Measurements from ENCODE around the gene CSNK2B. TPM values are rescaled to one million over a fixed set of nuclear protein-coding genes. Genes with fewer than 3 reads are reported as not detected.

The CSNK2B gene
- total RNA-seq, 1 experiment from 2014 or later, result 219 TPM

- H3K4me1 ChIP-seq (ENCODE audit: control insufficient read depth, insufficient read depth, low read length), result peaks cover 7% of the 10 kb centered on the region; the same call in 1 of the 2 replicates
- POLR2A ChIA-PET, result interaction anchor here (0.6 to 3.0 kb wide), 2 partner anchors 12 to 145 kb away, joined by 5 to 9 read pairs; partner anchors contain the start of gene BAG6
- CTCF ChIA-PET, result no interaction called here
- H3K36me3 ChIP-seq (ENCODE audit: control insufficient read depth, insufficient read depth, low read length), result peaks cover 20% of the 10 kb centered on the region; the same call in 1 of the 2 replicates
- intact Hi-C loops (cut with micrococcal nuclease; ENCODE audit: unreplicated experiment), result no loop called here
- TF ChIP-seq POLR2AphosphoS5 (IDR thresholded peaks at IDR 0.05; ENCODE audit: low read depth, low read length) (no peak), SIN3A (IDR thresholded peaks at IDR 0.05; ENCODE audit: borderline replicate concordance, insufficient read depth, low read depth, low read length) (no peak), TCF7L2 (IDR thresholded peaks at IDR 0.05; ENCODE audit: low read depth, low read length) (no peak), REST (IDR thresholded peaks at IDR 0.05; ENCODE audit: insufficient read depth in 1 of 2, low read depth in 2 of 2, low read length in 1 of 2) (no peak), CTCF (IDR thresholded peaks at IDR 0.05) (no peak)
- H3K27me3 ChIP-seq (ENCODE audit: control insufficient read depth, insufficient read depth, low read length), result no peaks in the 10 kb centered on the region
- peak; percentile 22 for ATAC-seq
- in situ Hi-C loops (cut with HindIII; ENCODE audit: low pct_unique_long_range_greater_than_20kb, low sequenced_read_pairs), result no loop called here
- H3K4me3 ChIP-seq (ENCODE audit: low read depth in 2 of 2, low read length in 2 of 2), result no peak overlapping the region
- H3K9me3 ChIP-seq (ENCODE audit: control insufficient read depth, insufficient read depth, low read depth, low read length), result no peaks in the 10 kb centered on the region
- BruUV-seq (replicated peaks), result no TSS peak
- H3K27ac ChIP-seq (ENCODE audit: low read length), result no peak overlapping the region
- DNase-seq (ENCODE audit: low read depth, low spot score), result no peak
Measured at GRCh38 chr6:31639449-31639861, 26.4 kb upstream of the CSNK2B start.

- TF ChIP-seq SIN3A (IDR thresholded peaks at IDR 0.05; ENCODE audit: borderline replicate concordance, insufficient read depth, low read depth, low read length), result no peak
- no peak for TF ChIP-seq TCF7L2 (IDR thresholded peaks at IDR 0.05; ENCODE audit: low read depth, low read length)
- TF ChIP-seq POLR2AphosphoS5 (IDR thresholded peaks at IDR 0.05; ENCODE audit: low read depth, low read length), result no peak
- no peak for TF ChIP-seq CTCF (IDR thresholded peaks at IDR 0.05)
- no peak for TF ChIP-seq REST (IDR thresholded peaks at IDR 0.05; ENCODE audit: insufficient read depth in 1 of 2, low read depth in 2 of 2, low read length in 1 of 2)
- intact Hi-C loops (cut with micrococcal nuclease; ENCODE audit: unreplicated experiment), result no loop called here
- no peaks in the 10 kb centered on the region for H3K9me3 ChIP-seq (ENCODE audit: control insufficient read depth, insufficient read depth, low read depth, low read length)
- TSS peak; percentile 89 for BruUV-seq (replicated peaks)
- peaks cover 22% of the 10 kb centered on the region for H3K36me3 ChIP-seq (ENCODE audit: control insufficient read depth, insufficient read depth, low read length)
- H3K4me1 ChIP-seq (ENCODE audit: control insufficient read depth, insufficient read depth, low read length), result peaks cover 6% of the 10 kb centered on the region; the same call in 1 of the 2 replicates
- CTCF ChIA-PET, result interaction anchor here (0.5 kb wide), 1 partner anchor 42 kb away, joined by 3 read pairs; no protein-coding TSS in a partner anchor
- no peaks in the 10 kb centered on the region for H3K27me3 ChIP-seq (ENCODE audit: control insufficient read depth, insufficient read depth, low read length)
- no peak overlapping the region for H3K27ac ChIP-seq (ENCODE audit: low read length)
- DNase-seq (ENCODE audit: low read depth, low spot score) (no peak), ATAC-seq (no peak)
- H3K4me3 ChIP-seq (ENCODE audit: low read depth in 2 of 2, low read length in 2 of 2), result no peak overlapping the region
- POLR2A ChIA-PET, result interaction anchor here (0.5 to 3.0 kb wide), 2 partner anchors 11 to 713 kb away, joined by 9 to 11 read pairs; partner anchors contain the start of gene BAG6
- in situ Hi-C loops (cut with HindIII; ENCODE audit: low pct_unique_long_range_greater_than_20kb, low sequenced_read_pairs), result no loop called here
Measured at GRCh38 chr6:31640612-31641011, 25.3 kb upstream of the CSNK2B start.

Measured in Panc1 (cell line).